Keratinocyte (primary cell): ENCODE measurements around the gene TBC1D20. TPM values are rescaled to one million over a fixed set of nuclear protein-coding genes. Genes with fewer than 3 reads are reported as not detected.

ENCODE experiments used
- DNase-seq: peaks from one replicate; pipeline ENCODE4 v3.0.0-alpha.2; 2011; ENCODE audit warnings: low read depth, missing footprints, low spot score
- FAIRE-seq: peaks from 2 replicates; lab custom pipeline; 2011; peaks lifted over from hg19 to GRCh38; lab: Jason Lieb, UNC
- H2AFZ ChIP-seq: 2 replicates; pipeline ENCODE4 v1.6.0; 2012; ENCODE audit warnings: low read length, control low read depth, inconsistent platforms; ENCODE audit not compliant: control insufficient read depth
- H3K27ac ChIP-seq: 2 replicates; pipeline ENCODE4 v1.5.1; 2011; ENCODE audit warnings: low read length; ENCODE audit not compliant: control insufficient read depth, insufficient read depth
- H3K27me3 ChIP-seq: 3 replicates; pipeline ENCODE4 v1.6.0; 2011; ENCODE audit warnings: low read length; ENCODE audit not compliant: control insufficient read depth, insufficient read depth; ENCODE audit errors: extremely low read depth
- H3K36me3 ChIP-seq, 2 experiments: 2 replicates in 1 of 2; 3 replicates in 1 of 2; pipeline ENCODE4 v1.5.1; 2011; ENCODE audit warnings: low read length in 2 of 2, mild to moderate bottlenecking in 1 of 2; ENCODE audit not compliant: control insufficient read depth in 2 of 2, insufficient read depth in 2 of 2; ENCODE audit errors: extremely low read depth in 1 of 2
- H3K4me1 ChIP-seq: 3 replicates; pipeline ENCODE4 v1.5.1; 2011; ENCODE audit warnings: low read length; ENCODE audit not compliant: control insufficient read depth, insufficient read depth; ENCODE audit errors: extremely low read depth
- H3K4me2 ChIP-seq: 3 replicates; pipeline ENCODE4 v1.6.0; 2011; ENCODE audit warnings: low read depth, low read length; ENCODE audit not compliant: control insufficient read depth, insufficient read depth; ENCODE audit errors: extremely low read depth
- H3K4me3 ChIP-seq, 3 experiments: fragments of 200-600 bp in 1 of 3; sonication (generic) in 1 of 3; 2 replicates in 2 of 3; 3 replicates in 1 of 3; pipeline ENCODE4 v1.5.1; 2011 to 2016; ENCODE audit warnings: low read length in 3 of 3, mild to moderate bottlenecking in 3 of 3, control low read depth in 2 of 3, inconsistent platforms in 1 of 3, low read depth in 1 of 3, mixed read lengths in 1 of 3, mixed run types in 1 of 3, moderate library complexity in 1 of 3; ENCODE audit not compliant: control insufficient read depth in 2 of 3, insufficient read depth in 2 of 3; ENCODE audit errors: extremely low read depth in 1 of 3
- H3K79me2 ChIP-seq: 2 replicates; pipeline ENCODE4 v1.6.0; 2012; ENCODE audit warnings: low read length; ENCODE audit not compliant: control insufficient read depth, insufficient read depth
- H3K9ac ChIP-seq: 3 replicates; pipeline ENCODE4 v1.6.0; 2011; ENCODE audit warnings: low read length; ENCODE audit not compliant: control insufficient read depth, insufficient read depth; ENCODE audit errors: extremely low read depth
- H3K9me1 ChIP-seq: 3 replicates; pipeline ENCODE4 v1.6.0; 2011; ENCODE audit warnings: low read length; ENCODE audit not compliant: control insufficient read depth, insufficient read depth; ENCODE audit errors: extremely low read depth
- H3K9me3 ChIP-seq: 2 replicates; pipeline ENCODE4 v1.5.1; 2012; ENCODE audit warnings: low read depth, low read length; ENCODE audit not compliant: control insufficient read depth
- H4K20me1 ChIP-seq: 3 replicates; pipeline ENCODE4 v1.6.0; 2011; ENCODE audit warnings: low read length; ENCODE audit not compliant: control insufficient read depth, insufficient read depth; ENCODE audit errors: extremely low read depth
- CTCF ChIP-seq, 3 experiments: IDR thresholded peaks in 1 of 3; conservative IDR thresholded peaks in 1 of 3; optimal IDR thresholded peaks in 1 of 3; 2 replicates in 2 of 3; 3 replicates in 1 of 3; pipeline versions ENCODE3 to v1.5.1; 2011; ENCODE audit warnings: low read length in 3 of 3, mild to moderate bottlenecking in 3 of 3, moderate library complexity in 2 of 3, control low read depth in 1 of 3, inconsistent platforms in 1 of 3; ENCODE audit not compliant: insufficient read depth in 2 of 3; ENCODE audit errors: extremely low read depth in 1 of 3
- EZH2 ChIP-seq: IDR thresholded peaks from one replicate; pipeline ENCODE4 v1.6.1; 2012; ENCODE audit warnings: inconsistent platforms, mild to moderate bottlenecking, low read length, moderate library complexity
- dilution Hi-C: fragments of 300-500 bp; cut with MboI; formaldehyde crosslinking; loops from one replicate; pipeline ENCODE4 v1.7.0; 2020; ENCODE audit warnings: low sequenced_read_pairs; ENCODE audit not compliant: extremely low pct_ligation_motif_present
- polyA plus RNA-seq, 5 experiments: library from polyadenylated mRNA; depleted of rRNA in 3 of 5; stranded (reverse) in 3 of 5; stranded (forward) in 1 of 5; unstranded in 1 of 5; fragments of >200 nt; gene quantifications; 1 replicate in 1 of 5; 2 replicates in 3 of 5; 3 replicates in 1 of 5; pipeline versions ENCODE4 v1.2.1 to v1.2.3, GENCODE V29; 2011 to 2012; ENCODE audit warnings: missing spikeins in 2 of 5, low read depth in 1 of 5, low replicate concordance in 1 of 5

Gene TBC1D20
- polyA plus RNA-seq, 1 donor (not counting 4 experiments of a cell fraction or from before 2014, with no cell fraction given): 24.5 TPM

- FAIRE-seq: no peak
- Histone ChIP-seq H3K36me3 (peaks cover 45 to 54% of the 10 kb centered on the region in 2 experiments), H3K27me3 (no peaks in the 10 kb centered on the region), H3K9me3 (no peaks in the 10 kb centered on the region), H3K4me3 (no peak overlapping the region), H3K9ac (no peak overlapping the region), H2AFZ (no peak overlapping the region), H3K79me2 (no peaks in the 10 kb centered on the region), H3K4me1 (peaks cover 5% of the 10 kb centered on the region), H4K20me1 (peaks cover 4% of the 10 kb centered on the region), H3K9me1 (no peaks in the 10 kb centered on the region), H3K4me2 (no peak overlapping the region), H3K27ac (no peak overlapping the region)
- TF ChIP-seq CTCF (optimal IDR thresholded peaks at IDR 0.05 in 1 of 3, IDR thresholded peaks at IDR 0.05 in 1 of 3, conservative IDR thresholded peaks at IDR 0.05 in 1 of 3; ENCODE audit: extremely low read depth in 1 of 3, insufficient read depth in 2 of 3, low read length in 3 of 3): no peak
- TF ChIP-seq EZH2: no peak
- DNase-seq: no peak
- dilution Hi-C loops: no loop called here
These were observed 30.1 kb downstream of the TBC1D20 start for GRCh38 chr20:432208-432607.

DNA sequence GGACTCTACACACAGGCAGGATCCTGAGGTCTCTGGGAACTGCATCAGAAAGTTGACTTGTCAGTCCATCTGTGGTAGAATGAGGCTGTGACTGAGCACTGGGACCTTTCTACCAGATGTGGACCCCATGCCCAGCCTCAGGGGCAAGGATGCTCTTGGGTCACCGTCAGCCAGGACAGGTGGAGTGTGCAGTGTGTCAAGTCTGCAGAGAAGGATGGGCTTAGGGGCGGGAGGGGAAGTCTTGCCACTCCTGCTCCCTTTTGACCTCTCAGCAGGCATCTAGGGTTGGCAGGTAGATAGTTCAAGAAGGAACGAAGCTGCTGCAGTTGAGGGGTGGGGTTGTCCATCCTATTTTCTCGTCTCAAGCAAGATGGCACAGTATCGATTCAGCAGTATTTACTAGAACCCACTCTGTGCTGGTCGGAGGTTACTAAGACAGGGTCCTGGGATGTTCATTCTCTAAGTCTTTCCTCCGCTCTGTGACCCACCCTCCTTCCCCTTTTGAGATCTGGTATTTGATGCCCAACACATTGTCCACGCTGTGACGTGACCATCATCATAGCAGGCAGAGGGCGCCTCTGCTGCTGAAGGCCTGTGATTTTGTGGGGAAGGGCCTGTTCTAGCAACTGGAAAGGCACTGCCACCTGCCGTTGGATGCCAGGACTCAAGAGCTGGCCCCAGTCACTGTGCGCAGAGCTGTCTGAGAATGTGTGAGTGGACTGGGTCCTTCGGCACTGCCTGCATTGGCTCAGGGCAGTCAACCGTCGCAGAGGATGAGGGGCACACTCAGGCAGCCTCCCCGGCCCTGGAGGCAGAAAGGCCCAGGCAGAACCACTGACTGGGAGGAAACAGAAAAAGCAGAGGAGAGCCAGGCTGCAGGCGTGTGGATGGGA is 31.1 kb downstream of the TBC1D20 start:
- TF ChIP-seq EZH2 (no peak), CTCF (optimal IDR thresholded peaks at IDR 0.05 in 1 of 3, IDR thresholded peaks at IDR 0.05 in 1 of 3, conservative IDR thresholded peaks at IDR 0.05 in 1 of 3; ENCODE audit: extremely low read depth in 1 of 3, insufficient read depth in 2 of 3, low read length in 3 of 3) (peak; percentile 62 to 74 (median 68))
- no peak for DNase-seq
- Histone ChIP-seq H3K9me1 (no peaks in the 10 kb centered on the region), H3K4me3 (no peak overlapping the region), H3K79me2 (no peaks in the 10 kb centered on the region), H2AFZ (no peak overlapping the region), H3K9ac (no peak overlapping the region), H3K4me1 (peaks cover 5% of the 10 kb centered on the region), H3K27ac (no peak overlapping the region), H3K4me2 (no peak overlapping the region), H4K20me1 (peaks cover 4% of the 10 kb centered on the region), H3K36me3 (peaks cover 42 to 54% of the 10 kb centered on the region in 2 experiments), H3K27me3 (no peaks in the 10 kb centered on the region), H3K9me3 (no peaks in the 10 kb centered on the region)
- peak; percentile 34 for FAIRE-seq
- dilution Hi-C loops: no loop called here
